Dedifferentiated amniotic fluid mesenchymal stem cell (primary cell): ENCODE measurements around the gene KLHL36.
"Not testable (repeated sequence)": the region's sequence is repeated elsewhere in the genome, so short reads cannot be mapped to it uniquely, and the experiment has no call there.

Source experiments
- DNase-seq: peaks from one replicate; pipeline ENCODE4 v3.0.0-alpha.2; 2016; ENCODE audit errors: extremely low spot score

Gene KLHL36

DNA sequence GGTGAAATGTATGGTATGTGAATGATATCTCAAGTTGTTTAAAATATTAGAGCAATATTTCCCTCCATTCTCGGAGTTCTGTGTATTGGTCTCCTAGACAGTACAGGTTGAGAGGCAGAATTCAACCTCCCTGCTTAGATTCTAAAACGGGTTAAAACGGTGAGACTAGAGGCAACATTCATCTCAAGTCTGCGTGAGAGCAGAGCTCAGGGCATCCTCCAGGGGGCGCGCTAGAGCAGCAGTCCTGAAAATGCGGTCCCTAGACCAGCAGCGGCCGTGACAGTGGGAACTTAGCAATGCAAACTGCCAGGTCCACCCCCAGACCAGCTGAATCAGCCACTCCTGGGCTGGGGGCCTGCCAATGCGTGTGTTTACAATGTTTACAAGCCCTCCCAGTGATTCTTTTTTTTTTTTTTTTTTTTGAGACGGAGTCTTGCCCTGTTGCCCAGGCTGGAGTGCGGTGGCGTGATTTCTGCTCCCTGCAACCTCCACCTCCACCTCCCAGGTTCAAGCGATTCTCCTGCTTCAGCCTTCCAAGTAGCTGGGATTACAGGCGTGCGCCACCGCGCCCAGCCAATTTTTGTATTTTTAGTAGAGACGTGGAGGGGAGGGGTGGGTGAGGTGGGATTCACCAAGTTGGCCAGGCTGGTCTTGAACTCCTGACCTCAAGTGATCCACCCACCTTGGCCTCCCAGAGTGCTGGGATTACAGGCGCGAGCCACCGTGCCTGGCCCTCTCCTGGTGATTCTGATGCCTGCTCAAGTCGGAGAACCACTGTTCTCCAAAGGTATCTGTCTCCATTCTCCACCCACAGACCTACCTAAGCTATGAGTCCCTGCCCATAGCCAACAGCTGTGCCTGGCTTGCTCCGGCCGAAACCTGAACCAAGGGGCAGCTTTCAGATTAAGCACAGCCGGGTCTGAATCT, 24.2 kb downstream of the KLHL36 start:
- DNase-seq = peak; percentile 51

DNA sequence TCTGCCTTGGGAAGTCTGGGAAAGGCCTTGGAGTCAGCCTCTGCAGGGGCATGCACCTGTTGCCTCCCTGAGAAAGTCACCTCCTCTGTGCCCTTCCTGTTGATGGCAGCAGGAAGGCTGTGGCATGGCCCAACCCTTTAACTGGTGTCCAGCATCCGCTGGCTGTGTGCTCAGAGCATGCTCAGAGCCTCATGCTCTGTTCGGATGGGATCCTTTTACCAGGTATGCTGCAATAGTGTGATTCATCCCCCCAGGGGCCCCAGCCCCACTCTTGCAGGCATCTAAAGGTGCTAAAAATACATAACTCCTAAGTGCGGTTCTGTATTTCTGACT, 24.9 kb downstream of the KLHL36 start:
- DNase-seq = no peak

DNA sequence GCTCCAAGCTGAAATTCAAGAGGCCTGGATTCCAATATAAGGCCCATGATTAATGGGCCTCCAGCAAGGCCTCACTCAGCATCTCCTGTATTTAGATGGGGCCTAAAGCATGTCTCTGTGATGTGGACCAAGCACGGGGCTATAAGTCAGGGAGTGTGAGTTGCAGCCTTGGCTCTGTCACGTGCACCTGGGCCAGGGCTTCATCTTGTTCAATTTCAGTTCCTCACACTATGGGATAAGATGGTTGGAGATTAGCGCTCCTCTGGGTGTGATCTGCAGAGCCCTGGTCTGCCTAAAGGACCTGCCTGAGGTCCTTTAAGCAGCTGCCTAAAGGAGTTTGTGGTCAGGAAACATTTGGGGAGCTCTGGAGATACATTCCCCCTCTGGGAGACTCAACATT, 25.2 kb downstream of the KLHL36 start:
- no peak for DNase-seq

DNA sequence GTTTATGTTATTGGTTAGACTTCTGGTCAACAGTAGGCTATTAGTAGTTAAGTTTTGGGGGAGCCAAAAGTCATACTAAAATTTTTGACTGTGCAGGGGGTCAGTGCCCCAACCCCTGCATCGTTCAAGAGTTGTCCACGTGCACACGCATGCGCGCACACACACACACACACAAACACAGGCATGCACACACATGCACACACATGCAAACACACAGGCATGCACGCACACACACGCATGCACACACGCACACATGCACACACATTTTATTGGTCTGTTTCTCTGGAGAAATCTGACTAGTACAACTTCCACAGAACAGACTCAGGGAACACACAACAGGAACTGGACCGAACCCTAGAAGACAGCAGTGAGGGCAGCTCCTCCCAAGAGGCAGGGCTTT, 27.1 kb downstream of the KLHL36 start:
- DNase-seq = no peak

DNA sequence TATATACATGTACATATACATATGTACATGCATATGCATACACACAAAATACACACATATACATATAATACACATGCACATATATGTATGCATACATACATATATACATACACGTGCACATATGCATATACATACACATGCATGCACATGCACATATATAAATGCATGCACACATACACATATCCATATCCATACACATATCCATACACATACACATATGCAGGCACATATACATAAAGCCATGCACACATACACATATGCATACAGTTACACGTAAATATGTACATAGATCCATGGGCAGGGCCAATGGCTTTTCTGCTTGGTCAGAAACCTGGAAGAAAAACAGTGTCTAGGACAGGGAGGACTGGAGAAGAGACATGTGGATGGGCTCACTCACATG, 27.6 kb downstream of the KLHL36 start:
- no peak for DNase-seq

DNA sequence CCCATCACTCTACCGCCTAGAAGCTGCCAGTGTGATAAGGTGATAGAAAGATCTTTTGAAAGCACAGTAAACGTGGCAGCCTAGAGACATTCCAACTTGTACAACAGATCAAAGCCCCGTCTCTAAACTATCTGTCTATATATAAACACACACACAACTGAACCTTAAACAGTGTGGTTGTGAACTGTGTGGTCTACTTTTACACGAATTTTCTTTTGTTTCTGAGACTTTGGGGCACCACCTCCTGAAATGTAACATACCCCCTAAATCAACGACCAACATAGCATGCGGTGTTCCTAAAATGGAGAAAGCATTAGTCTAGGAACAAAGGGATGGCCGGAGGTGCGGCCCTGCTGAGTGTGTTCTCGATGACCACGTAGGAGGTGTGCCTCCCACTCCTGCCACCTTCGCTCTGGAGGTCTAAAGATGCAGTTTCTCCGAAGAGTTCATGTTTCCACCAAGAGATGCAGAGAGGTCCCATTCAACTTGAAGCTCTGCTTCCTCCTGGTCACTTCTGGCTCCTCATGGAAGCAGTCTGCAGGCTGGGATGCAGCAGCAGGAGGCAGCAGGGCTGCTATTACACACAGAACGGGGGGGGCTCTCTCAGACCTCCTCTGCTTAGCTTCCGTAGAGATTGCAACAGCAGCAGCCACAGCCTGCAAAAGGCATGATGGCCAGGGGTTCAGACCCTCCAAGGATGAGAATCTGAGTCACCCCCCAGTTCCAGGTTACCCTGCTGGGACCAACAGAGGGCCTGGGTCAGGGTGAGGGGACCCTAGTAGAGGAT, 28.9 kb downstream of the KLHL36 start:
- DNase-seq = no peak

- no peak for DNase-seq
Measured at GRCh38 chr16:84677849-84678248, 29.5 kb downstream of the KLHL36 start.

DNA sequence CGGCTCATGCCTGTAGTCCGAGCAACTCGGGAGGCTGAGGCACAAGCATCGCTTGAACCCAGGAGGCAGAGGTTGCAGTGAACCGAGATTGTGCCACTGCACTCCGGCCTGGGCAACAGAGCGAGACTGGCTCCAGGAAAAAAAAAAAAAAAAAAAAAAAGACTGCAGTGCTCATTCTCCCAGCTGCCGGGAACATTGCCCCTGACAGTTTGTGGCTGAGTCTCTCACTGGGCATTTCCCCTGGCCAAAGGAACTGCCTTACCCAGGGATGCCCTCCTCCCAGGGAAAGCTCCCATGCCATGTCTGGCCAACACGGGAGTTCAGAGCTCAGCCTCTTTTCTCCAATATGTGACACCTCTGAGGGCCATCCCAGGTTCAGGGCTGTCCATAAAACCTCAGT, 30.2 kb downstream of the KLHL36 start:
- DNase-seq = no peak

GRCh38 chr16:84680165-84680842, 32.0 kb downstream of the KLHL36 start:
- DNase-seq = no peak

- DNase-seq = no peak
Measured at GRCh38 chr16:84680843-84681629, 32.7 kb downstream of the KLHL36 start.

DNA sequence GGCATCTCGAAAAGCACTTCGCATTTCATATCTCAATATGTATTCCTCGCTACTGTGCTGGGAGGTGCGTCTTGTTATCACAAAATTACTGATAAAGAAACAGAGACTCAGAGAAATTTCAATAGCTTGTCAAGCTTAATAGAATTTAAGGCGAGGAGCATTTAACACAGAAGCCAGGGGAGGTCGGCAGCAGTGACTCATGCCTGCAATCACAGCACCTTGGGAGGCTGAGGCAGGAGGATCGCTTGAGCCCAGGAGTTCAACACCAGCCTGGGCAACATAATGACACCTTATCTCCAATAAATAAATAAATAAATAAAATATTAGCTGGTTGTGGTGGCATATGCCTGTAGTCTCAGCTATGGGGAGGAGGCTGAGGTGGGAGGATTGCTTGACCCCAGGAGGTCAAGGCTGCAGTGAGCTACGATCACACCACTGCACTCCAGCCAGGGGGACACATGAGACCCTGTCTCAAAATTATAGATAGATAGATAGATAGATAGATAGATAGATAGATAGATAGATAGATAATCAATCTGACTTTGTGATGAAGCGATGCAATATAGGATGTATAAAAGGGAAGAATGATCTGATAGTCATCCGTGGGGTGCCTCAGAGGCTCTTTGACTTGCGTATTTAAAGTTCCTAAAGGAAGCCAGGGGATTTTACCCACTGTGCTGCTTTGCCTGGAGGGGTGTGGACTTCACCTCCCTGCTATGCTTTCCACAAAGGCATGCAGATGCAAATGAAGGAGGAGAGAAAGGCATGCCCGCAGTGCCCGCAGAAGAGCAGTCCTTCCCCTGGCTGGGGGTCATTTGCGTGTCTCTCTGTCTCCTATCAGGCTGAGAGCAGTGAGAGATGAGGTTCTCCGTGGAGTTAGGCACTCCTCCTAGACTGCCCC, 35.6 kb downstream of the KLHL36 start:
- no peak for DNase-seq

- no peak for DNase-seq
Measured at GRCh38 chr16:84684592-84684965, 36.3 kb downstream of the KLHL36 start.

DNA sequence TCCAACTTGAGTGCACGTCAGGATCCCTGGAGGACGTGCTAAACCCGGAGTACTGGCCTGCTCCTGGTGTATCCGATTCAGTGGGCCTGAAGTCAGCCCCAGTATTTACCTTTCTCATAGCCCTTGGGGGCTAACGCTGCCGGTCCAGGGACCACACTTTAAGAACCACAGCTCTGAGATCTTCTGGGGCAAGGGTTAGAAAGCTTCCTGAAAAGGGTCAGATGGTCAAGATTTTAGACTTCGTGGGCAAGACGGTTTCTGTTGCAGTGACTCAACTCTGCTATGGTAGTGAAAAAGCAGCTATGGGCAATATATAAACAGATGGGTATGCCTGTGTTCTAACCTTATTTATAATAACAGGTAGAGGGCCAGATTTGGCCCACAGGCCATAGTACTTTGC, 36.9 kb downstream of the KLHL36 start:
- DNase-seq = no peak

DNA sequence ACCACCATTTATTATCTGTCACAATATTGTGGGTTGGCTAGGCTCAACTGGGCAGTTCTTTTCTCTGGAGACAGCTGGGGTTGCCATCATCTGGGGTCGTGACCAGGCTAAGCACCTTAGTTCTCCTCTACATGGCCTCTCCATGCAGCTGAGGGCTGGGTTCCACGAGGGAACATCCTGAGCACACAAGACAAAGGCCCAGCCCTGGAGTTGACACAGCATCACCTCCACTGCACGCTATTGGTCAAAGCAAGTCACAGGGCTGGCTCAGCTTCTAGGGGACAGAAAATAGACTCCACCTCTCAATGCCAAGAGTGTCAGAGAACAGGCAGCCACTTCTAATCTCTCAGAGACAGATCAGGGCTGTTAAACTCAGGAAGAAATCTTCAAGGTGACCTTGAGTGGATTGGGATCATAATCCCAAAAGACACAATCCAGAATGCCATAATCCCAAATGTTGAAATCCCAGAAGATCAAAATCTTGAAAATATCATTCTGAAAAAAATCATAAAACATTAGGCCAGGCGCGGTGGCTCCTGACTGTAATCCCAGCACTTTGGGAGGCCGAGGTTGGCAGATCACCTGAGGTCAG, 38.5 kb downstream of the KLHL36 start:
- DNase-seq = no peak

GRCh38 chr16:84687715-84688114, 39.4 kb downstream of the KLHL36 start:
- peak; percentile 78 for DNase-seq

DNA sequence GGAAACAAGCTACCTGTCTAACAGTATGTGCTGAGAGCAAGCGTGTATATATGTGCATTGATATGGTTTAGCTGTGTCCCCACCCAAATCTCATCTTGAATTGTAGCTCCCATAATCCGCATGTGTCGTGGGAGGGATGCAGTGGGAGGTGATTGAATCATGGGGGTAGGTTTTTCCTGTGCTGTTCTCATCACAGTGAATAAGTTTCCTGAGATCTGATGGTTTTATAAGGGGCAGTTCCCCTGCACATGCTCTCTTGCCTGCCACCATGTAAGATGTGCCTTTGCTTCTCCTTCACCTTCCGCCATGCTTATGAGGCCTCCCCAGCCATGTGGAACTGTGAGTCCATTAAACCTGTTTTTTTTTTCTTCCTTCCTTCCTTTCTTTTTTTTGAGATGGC, 39.9 kb downstream of the KLHL36 start:
- not testable (repeated sequence) for DNase-seq

- peak; percentile 61 for DNase-seq
Measured at GRCh38 chr16:84689111-84689510, 40.8 kb downstream of the KLHL36 start.

DNA sequence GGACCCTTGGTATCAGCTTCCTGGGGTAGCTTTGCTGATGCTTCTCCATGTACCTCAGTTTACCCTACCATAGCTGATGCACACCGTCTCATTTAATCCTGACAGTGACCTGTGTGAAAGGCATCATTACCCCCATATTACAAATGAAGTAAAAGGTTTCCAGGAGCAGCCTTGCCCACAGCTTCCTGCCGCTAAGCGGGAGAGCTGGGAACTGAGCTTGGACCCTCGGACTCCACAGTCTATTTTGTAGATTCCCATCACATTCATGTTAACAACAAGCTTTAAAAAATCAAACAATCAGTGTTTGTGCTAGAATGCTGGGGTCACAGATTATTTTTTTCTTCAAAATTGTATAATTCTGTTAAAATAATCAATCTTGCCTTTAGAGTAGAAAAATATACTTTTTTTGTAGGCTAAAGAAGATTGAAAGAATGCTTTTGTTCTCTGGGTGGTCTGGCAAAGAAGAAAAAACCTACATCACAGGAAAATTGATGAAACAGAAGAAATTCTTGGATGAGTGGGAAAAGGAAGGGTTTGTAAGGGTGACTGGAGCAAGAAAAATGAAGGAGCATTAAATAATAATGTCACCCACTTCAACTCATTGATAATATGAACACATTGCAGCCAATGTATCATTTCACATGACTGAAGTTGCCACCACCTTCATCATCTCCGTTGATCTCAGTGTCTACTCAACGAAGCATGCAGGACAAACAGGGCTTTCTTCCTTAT, 41.9 kb downstream of the KLHL36 start:
- DNase-seq = no peak

DNA sequence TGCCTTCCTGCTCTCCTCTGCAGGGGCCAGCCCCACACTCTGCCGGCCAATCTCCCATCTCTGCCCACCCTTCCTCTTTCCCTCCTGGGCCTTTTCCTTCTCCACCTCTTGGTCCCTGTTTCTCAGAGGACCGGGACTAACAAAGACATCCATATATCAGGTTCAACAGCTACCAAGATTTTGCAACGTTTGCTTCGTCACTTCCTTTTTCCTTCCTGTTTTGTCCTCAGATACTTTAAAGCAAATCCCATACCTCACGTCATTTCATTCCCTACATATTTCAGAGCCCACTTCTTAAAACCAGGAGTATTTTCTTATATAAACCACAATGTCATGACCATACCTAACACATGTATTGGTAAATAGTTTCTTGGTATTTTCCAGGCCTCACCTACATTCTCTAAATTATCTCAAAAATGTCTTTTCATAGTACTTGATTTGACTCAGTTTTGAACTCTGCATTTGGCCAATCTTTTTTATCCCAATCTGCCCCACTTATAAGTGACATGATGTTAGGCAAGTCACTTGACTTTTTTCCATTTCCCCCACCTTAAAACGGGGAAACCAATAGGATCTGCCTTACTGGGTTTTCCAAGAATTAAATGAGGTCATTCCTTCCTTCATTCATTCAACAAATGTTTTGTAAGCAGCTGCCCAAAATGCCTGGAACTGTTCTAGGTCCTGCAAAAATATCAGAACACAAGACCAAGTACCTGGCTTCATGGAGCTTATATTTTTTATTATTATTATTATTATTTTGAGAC, 44.3 kb downstream of the KLHL36 start:
- DNase-seq = no peak
